ENCODE results near the gene PARD3.
"Not testable (repeated sequence)": the region's sequence is repeated elsewhere in the genome, so short reads cannot be mapped to it uniquely, and the experiment has no call there.

Gene PARD3

GRCh38 chr10:34439386-34439785 is 375.7 kb downstream of the PARD3 start:
- not testable (repeated sequence) for DNase-seq

- DNase-seq, result no peak
Observed at GRCh38 chr10:34438741-34439140, 376.4 kb downstream of the PARD3 start.

DNA sequence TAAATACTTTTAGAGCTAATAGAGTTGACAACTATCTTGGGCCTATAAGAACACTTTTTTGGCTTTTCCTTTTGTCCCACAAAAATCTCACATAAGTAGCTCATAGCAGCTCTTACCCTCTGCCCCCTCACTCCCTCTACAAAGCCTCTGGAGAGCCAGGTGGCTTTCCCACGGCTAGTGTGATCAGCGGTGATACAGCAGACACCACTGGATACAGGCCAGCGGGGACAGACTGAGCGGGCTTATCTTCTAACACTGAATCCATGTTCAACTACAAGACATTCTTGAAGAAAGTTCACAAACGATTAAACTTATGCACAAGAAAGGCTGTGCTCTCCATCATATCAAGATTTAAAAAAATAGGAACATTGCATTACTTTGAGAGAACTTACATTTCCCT is 377.2 kb downstream of the PARD3 start:
- DNase-seq, result no peak

DNA sequence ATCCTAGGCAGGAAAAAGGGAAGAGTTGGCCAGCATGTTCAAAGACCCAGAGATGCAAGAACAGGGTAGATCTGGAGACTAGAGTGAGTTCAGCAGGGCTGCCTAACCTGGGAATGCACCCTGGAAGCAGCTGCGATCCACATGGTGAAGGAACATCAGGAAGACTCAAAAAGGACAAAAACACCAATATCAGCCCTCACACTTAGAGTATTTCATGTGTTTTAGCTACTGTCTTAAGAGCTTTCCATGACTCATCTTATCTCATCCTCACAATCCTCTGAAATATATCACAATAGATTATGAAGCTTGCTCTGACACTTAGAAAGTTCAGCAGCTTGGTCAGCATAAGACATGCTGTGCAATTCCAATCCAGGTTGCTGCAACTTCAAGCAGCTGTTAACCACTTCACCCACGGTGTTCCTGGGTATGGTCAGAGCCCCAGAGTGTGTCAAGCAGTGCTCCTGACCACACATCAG is 380.9 kb downstream of the PARD3 start:
- no peak for DNase-seq

GRCh38 chr10:34433241-34434076 is 381.6 kb downstream of the PARD3 start:
- DNase-seq, result no peak

DNA sequence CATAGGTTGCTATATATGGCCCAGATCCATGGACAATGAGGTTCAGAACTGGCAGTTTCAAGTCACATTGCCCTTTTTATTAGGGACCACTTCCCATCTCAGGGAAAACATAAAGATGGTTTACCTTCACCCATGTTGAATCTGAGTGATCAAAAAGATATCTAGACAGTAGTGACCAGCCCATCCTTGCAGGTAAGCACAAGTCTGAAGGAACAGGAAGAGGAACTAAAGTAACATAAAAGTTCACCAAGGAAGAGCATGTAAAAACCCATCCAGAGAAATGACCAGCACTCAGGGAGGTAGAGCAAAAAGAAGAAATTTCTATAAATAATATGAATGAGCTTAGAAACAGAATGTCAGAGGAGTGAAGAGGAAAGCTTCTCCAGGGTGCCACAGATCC is 382.5 kb downstream of the PARD3 start:
- no peak for DNase-seq

GRCh38 chr10:34430685-34431084 is 384.4 kb downstream of the PARD3 start:
- no peak for DNase-seq

- DNase-seq, result no peak
Observed at GRCh38 chr10:34428501-34428900, 386.6 kb downstream of the PARD3 start.

DNA sequence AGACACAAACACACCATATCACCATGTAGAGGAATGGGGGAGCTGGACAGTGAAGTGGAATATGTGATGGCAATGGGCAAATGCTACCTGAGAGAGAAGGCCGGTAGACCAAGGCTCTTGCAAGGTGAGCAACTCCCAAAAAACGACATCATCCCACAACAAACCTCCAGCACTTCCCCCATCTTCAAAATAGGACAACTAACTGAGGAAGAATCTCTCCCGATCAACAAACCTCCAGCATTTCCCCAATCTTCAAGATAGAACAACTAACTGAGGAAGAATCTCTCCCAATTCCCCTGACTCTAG is 387.2 kb downstream of the PARD3 start:
- DNase-seq, result no peak

DNA sequence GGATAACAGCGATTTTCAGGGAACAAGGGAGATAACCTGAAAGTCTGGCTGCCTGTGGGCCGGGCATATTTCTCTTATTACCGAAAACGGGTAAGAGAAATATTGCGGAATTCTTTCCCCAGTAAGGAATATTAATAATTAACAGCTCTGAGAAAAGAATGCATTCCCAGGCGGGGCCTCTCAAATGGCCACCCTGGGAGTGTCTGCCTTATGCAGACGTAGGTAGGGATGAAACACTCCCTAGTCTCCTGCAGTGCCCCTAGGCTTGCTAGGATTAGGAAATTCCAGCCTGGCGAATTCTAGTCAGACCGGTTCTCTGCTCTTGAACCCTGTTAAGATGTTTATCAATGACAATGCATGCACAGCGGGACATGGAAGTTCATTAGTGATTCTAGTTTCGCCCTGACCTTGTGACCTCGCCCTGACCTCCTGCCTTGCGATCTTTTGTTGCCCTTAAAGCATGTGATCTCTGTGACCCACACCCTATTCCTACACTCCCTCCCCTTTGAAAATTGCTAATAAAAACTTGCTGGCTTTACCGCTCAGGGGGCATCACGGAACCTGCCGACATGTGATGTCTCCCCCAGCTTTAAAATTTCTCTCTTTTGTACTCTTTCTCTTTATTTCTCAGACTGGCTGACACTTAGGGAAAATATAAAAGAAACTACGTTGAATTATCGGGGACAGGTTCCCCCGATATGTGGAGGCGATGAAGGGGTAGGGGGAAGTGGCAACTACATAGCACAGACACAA is 387.8 kb downstream of the PARD3 start:
- not testable (repeated sequence) for DNase-seq

GRCh38 chr10:34426538-34427157 is 388.4 kb downstream of the PARD3 start:
- not testable (repeated sequence) for DNase-seq

- no peak for DNase-seq
Observed at GRCh38 chr10:34426041-34426440, 389.1 kb downstream of the PARD3 start.

- no peak for DNase-seq
Observed at GRCh38 chr10:34423673-34424625, 391.1 kb downstream of the PARD3 start.

- DNase-seq, result no peak
Observed at GRCh38 chr10:34420795-34421194, 394.3 kb downstream of the PARD3 start.

DNA sequence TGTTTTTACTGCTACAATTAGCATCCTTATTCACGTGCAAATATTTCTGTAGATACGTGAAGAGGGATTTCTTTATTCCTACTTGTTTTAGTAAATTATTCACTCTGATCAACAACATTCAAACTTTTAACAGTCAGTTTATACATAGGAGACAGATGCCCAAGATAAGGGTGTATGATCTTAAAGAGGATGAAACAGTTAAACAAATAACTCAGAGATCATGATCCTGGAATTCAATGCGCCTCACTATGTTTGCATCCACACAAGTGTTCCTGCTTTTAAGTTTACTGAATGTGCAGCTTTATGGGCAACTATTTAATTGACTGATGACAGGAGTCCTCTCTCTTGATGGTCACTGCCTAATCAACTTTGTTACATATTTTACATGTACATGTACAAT is 394.8 kb downstream of the PARD3 start:
- no peak for DNase-seq

DNA sequence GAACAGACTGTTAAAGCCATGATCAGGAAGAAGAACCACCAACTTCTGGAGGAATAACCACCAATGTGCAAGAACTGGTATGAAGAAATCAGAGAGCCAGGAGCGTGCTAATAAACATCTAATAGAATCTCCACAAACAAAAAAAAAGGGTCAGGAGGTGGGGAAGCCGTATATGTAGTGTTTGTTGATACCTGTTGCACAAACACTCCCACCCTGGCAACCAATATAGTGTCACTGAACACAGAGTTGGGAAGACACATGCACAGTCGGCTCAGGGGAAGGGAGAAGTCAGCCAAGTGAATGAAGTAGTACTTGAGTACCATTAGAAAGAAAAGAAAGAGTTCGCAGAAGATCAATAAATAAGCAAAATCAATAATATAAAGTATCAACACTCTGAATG is 400.1 kb downstream of the PARD3 start:
- DNase-seq, result no peak

DNA sequence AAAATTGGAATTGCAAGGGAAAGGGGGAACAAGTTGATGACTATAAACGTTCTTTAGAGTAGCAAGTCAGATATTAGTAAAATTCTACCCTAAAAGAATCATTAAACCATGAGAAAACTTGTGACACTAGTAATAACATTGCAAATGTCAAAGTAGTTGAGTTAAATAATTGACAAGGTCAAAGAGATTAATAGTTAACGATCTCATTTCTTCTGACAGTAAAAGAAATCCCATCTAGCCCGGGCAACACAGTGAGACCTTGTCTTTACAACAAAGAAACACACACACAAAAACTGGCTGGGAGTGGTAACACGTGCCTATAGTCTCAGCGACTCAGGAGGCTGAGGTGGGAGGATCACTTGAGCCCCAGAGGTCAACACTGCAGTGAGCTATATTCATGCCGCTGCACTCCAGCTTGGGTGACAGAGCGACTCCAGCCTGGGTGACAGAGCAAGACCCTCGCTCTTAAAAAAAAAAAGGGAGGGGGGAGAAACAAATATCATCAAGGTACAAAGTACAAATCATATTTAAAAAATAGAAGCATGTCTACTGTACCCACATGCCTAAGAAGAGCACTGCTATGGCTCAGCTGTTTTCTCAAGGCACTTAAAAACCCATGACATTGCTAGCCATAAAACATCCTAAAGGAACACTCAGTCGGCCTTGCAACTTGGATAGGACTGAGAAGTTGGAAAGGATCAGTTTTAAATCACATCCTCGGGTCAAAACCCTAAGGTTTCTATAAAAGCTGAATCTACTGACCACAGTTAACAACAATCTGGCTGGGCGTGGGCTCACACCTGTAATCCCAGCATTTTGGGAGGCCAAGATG is 401.1 kb downstream of the PARD3 start:
- DNase-seq, result no peak

GRCh38 chr10:34413214-34413613 is 401.9 kb downstream of the PARD3 start:
- DNase-seq, result no peak

- DNase-seq, result no peak
Observed at GRCh38 chr10:34408956-34409355, 406.1 kb downstream of the PARD3 start.

- DNase-seq, result no peak
Observed at GRCh38 chr10:34408381-34408780, 406.7 kb downstream of the PARD3 start.

GRCh38 chr10:34407324-34407805 is 407.7 kb downstream of the PARD3 start:
- DNase-seq, result no peak
